Measurements from ENCODE around the gene ADAMTSL2.

The ADAMTSL2 gene

DNA sequence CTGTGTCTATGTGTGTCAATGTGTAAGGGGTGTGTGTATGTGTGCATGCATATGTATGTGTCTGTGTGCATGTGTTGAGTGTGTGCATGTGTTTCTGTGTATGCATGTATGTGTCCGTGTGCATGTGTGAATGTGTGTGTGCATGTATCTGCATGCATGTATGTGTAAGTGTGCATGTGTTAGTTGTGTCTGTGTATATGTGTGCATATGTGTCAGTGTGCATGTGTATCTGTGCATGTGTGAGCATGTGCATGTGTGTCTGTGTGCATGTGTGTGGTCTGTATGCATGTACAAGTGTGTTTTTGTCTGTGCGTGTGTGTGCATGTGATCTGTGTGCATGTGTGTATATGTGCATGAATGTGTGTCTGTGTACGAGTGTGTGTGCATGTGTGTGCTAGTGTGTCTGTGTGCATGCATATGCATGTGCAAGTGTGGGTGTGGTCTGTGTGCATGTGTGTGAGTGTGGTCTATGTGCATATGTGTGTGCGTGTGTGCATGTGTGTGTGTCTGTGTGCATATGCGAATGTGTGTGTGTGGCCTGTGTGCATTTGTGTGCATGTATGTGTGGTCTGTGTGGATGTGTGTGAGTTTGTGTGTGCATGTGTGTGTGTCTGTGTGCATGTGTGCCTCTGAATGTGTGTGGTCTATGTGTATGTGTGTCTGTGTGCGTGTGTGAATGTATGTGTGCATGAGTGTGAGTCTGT is 65.1 kb downstream of the ADAMTSL2 start:
- TF ChIP-seq, protein P1, sequence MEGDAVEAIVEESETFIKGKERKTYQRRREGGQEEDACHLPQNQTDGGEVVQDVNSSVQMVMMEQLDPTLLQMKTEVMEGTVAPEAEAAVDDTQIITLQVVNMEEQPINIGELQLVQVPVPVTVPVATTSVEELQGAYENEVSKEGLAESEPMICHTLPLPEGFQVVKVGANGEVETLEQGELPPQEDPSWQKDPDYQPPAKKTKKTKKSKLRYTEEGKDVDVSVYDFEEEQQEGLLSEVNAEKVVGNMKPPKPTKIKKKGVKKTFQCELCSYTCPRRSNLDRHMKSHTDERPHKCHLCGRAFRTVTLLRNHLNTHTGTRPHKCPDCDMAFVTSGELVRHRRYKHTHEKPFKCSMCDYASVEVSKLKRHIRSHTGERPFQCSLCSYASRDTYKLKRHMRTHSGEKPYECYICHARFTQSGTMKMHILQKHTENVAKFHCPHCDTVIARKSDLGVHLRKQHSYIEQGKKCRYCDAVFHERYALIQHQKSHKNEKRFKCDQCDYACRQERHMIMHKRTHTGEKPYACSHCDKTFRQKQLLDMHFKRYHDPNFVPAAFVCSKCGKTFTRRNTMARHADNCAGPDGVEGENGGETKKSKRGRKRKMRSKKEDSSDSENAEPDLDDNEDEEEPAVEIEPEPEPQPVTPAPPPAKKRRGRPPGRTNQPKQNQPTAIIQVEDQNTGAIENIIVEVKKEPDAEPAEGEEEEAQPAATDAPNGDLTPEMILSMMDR (IDR thresholded peaks at IDR 0.05; ENCODE audit: insufficient read depth, missing control alignments) = no peak
- DNase-seq (ENCODE audit: insufficient read length, low spot score) = no peak
- FAIRE-seq = no peak

GRCh38 chr9:133600739-133601138 is 66.2 kb downstream of the ADAMTSL2 start:
- no peak for DNase-seq (ENCODE audit: insufficient read length, low spot score)
- FAIRE-seq = no peak
- TF ChIP-seq, protein P1 (IDR thresholded peaks at IDR 0.05; ENCODE audit: insufficient read depth, missing control alignments) = no peak

- no peak for FAIRE-seq
- TF ChIP-seq, protein P1 (IDR thresholded peaks at IDR 0.05; ENCODE audit: insufficient read depth, missing control alignments) = no peak
- DNase-seq (ENCODE audit: insufficient read length, low spot score) = no peak
These were observed 67.2 kb downstream of the ADAMTSL2 start for GRCh38 chr9:133601746-133602145.

- DNase-seq (ENCODE audit: insufficient read length, low spot score) (no peak), FAIRE-seq (no peak)
- TF ChIP-seq, protein P1 (IDR thresholded peaks at IDR 0.05; ENCODE audit: insufficient read depth, missing control alignments) = no peak
These were observed 67.8 kb downstream of the ADAMTSL2 start for GRCh38 chr9:133602277-133602676.

DNA sequence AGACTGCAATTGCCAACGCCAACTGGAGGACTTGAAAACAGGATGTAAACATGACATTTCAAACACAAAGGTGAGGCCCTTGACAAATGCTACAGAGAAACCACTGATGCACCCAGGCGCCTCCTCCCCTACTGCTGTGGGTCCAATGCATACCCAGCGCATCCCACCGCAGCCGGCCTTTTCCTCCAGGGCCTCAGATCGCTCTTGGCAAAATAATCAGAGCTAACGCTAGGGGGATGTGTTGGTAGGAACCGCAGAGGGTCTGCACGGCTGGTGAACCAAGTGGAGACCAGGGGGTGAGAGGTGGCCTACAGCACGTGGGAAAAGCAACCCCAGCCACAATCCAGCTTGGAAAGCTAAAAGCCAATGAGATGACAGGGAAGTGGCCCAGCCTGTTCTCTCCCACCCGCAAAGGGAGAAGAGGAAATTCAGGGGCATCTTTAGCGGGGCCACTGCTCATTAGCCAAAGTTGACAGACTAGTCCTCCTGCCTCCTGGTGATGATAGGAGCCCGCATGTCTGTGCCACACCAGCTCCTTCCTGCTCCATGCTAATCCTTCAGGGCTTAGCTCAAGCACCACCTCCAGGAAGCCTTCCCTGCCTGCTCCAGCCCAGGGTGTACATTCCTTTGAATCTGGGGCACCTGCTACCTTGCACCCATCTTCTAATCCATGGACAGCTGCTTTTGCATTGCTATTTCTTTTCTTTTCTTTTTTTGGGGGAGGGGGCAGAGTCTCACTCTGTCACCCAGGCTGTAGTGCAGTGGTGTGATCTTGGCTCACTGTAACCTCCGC is 68.8 kb downstream of the ADAMTSL2 start:
- FAIRE-seq (no peak), DNase-seq (ENCODE audit: insufficient read length, low spot score) (no peak)
- TF ChIP-seq, protein P1 (IDR thresholded peaks at IDR 0.05; ENCODE audit: insufficient read depth, missing control alignments) = peak; percentile 5

- no peak for DNase-seq (ENCODE audit: insufficient read length, low spot score)
- TF ChIP-seq, protein P1 (IDR thresholded peaks at IDR 0.05; ENCODE audit: insufficient read depth, missing control alignments) = no peak
- no peak for FAIRE-seq
These were observed 69.7 kb downstream of the ADAMTSL2 start for GRCh38 chr9:133604214-133604613.

DNA sequence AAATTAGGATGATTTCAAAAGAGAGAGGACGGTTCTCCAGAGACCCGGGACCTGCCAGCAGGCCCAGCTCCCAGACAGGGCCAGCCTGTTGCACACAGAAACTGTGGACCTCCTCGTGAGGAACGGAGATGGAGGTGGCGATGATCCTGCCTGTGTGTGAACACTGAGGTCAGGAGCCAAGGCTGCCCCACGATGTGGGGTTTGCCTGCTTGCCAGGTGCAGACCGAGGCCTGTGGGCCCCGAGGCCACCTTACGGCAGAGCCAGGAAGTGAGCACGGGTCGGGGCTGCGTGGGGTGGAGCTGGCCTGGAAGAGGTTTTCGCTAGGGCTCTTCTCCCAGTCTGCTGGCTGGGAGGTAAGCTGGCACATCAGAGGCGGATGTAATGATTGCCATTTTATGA is 70.4 kb downstream of the ADAMTSL2 start:
- FAIRE-seq (no peak), DNase-seq (ENCODE audit: insufficient read length, low spot score) (no peak)
- TF ChIP-seq, protein P1 (IDR thresholded peaks at IDR 0.05; ENCODE audit: insufficient read depth, missing control alignments) = no peak
